Measurements from ENCODE around the gene RBL1.
"Not testable (repeated sequence)": the region's sequence is repeated elsewhere in the genome, so short reads cannot be mapped to it uniquely, and the experiment has no call there.

The RBL1 gene

GRCh38 chr20:37095599-37096414, at the start of gene RBL1:
RBL1 (minus strand) TSS chr20:37095997; CDS start chr20:37095928, 69 bp downstream.
- DNase-seq, result peak; percentile 69 to 86 (median 78)

GRCh38 chr20:37144856-37145404, 49.1 kb upstream of the RBL1 start:
- no peak for DNase-seq

GRCh38 chr20:37142708-37143107, 46.9 kb upstream of the RBL1 start:
- no peak for DNase-seq

GRCh38 chr20:37137547-37137946, 41.8 kb upstream of the RBL1 start:
- DNase-seq, result no peak

GRCh38 chr20:37133952-37134351, 38.2 kb upstream of the RBL1 start:
- no peak for DNase-seq

- no peak for DNase-seq
Measured at GRCh38 chr20:37131486-37131885, 35.7 kb upstream of the RBL1 start.

- no peak for DNase-seq
Measured at GRCh38 chr20:37128803-37129202, 33.0 kb upstream of the RBL1 start.

GRCh38 chr20:37126290-37126689, 30.5 kb upstream of the RBL1 start:
- DNase-seq, result not testable (repeated sequence)

- no peak for DNase-seq
Measured at GRCh38 chr20:37123441-37123840, 27.6 kb upstream of the RBL1 start.

- no peak for DNase-seq
Measured at GRCh38 chr20:37120497-37120896, 24.7 kb upstream of the RBL1 start.

GRCh38 chr20:37119356-37120036, 23.7 kb upstream of the RBL1 start:
- no peak for DNase-seq

GRCh38 chr20:37114012-37114411, 18.2 kb upstream of the RBL1 start:
- DNase-seq, result no peak

- no peak for DNase-seq
Measured at GRCh38 chr20:37111926-37112455, 16.2 kb upstream of the RBL1 start.

GRCh38 chr20:37108676-37109075, 12.9 kb upstream of the RBL1 start:
- DNase-seq, result no peak

- no peak for DNase-seq
Measured at GRCh38 chr20:37102571-37102970, 6.8 kb upstream of the RBL1 start.

GRCh38 chr20:37096415-37097041, 731 bp upstream of the RBL1 start:
- no peak for DNase-seq

- DNase-seq, result peak in 2 of 4 experiments; percentile 14 to 24
Measured at GRCh38 chr20:37095108-37095598, 644 bp downstream of the RBL1 start.

GRCh38 chr20:37090407-37090806, 5.4 kb downstream of the RBL1 start:
- no peak for DNase-seq

GRCh38 chr20:37081717-37082289, 14.0 kb downstream of the RBL1 start:
- peak in 2 of 4 experiments; percentile 28 to 51 for DNase-seq

- no peak for DNase-seq
Measured at GRCh38 chr20:37077009-37077408, 18.8 kb downstream of the RBL1 start.

- no peak for DNase-seq
Measured at GRCh38 chr20:37075932-37076685, 19.7 kb downstream of the RBL1 start.
